ENCODE data around the gene RAB40B.
"Not testable (repeated sequence)": the region's sequence is repeated elsewhere in the genome, so short reads cannot be mapped to it uniquely, and the experiment has no call there.

RAB40B gene

GRCh38 chr17:82668024-82668630 is 30.4 kb downstream of the RAB40B start:
- DNase-seq (ENCODE audit: low read depth, low spot score): no peak

- DNase-seq (ENCODE audit: low read depth, low spot score): no peak
Measured at GRCh38 chr17:82667668-82668000, 30.9 kb downstream of the RAB40B start.

GRCh38 chr17:82666931-82667667 is 31.4 kb downstream of the RAB40B start:
- DNase-seq (ENCODE audit: low read depth, low spot score): no peak

- no peak for DNase-seq (ENCODE audit: low read depth, low spot score)
Measured at GRCh38 chr17:82665891-82666290, 32.6 kb downstream of the RAB40B start.

- no peak for DNase-seq (ENCODE audit: low read depth, low spot score)
Measured at GRCh38 chr17:82665217-82665616, 33.3 kb downstream of the RAB40B start.

- no peak for DNase-seq (ENCODE audit: low read depth, low spot score)
Measured at GRCh38 chr17:82664701-82665182, 33.8 kb downstream of the RAB40B start.

GRCh38 chr17:82664276-82664575 is 34.3 kb downstream of the RAB40B start:
- no peak for DNase-seq (ENCODE audit: low read depth, low spot score)

GRCh38 chr17:82663381-82664275 is 34.9 kb downstream of the RAB40B start:
- DNase-seq (ENCODE audit: low read depth, low spot score): no peak

GRCh38 chr17:82662711-82663261 is 35.7 kb downstream of the RAB40B start:
- DNase-seq (ENCODE audit: low read depth, low spot score): no peak

- no peak for DNase-seq (ENCODE audit: low read depth, low spot score)
Measured at GRCh38 chr17:82661717-82662683, 36.5 kb downstream of the RAB40B start.

GRCh38 chr17:82659886-82660285 is 38.6 kb downstream of the RAB40B start:
- no peak for DNase-seq (ENCODE audit: low read depth, low spot score)

- no peak for DNase-seq (ENCODE audit: low read depth, low spot score)
Measured at GRCh38 chr17:82658796-82659452, 39.6 kb downstream of the RAB40B start.

- DNase-seq (ENCODE audit: low read depth, low spot score): no peak
Measured at GRCh38 chr17:82658331-82658730, 40.2 kb downstream of the RAB40B start.

GRCh38 chr17:82657926-82658325 is 40.6 kb downstream of the RAB40B start:
- no peak for DNase-seq (ENCODE audit: low read depth, low spot score)

GRCh38 chr17:82656266-82656665 is 42.2 kb downstream of the RAB40B start:
- no peak for DNase-seq (ENCODE audit: low read depth, low spot score)

- DNase-seq (ENCODE audit: low read depth, low spot score): no peak
Measured at GRCh38 chr17:82655523-82655922, 43.0 kb downstream of the RAB40B start.

GRCh38 chr17:82655038-82655479 is 43.4 kb downstream of the RAB40B start:
- DNase-seq (ENCODE audit: low read depth, low spot score): no peak

- not testable (repeated sequence) for DNase-seq (ENCODE audit: low read depth, low spot score)
Measured at GRCh38 chr17:82654611-82655010, 43.9 kb downstream of the RAB40B start.

- DNase-seq (ENCODE audit: low read depth, low spot score): no peak
Measured at GRCh38 chr17:82653651-82654528, 44.6 kb downstream of the RAB40B start.

Measured in activated naive CD8-positive, alpha-beta T cell treated with anti-CD3 and anti-CD28 coated beads, Interleukin-2, amount 50 U/mL, for 16 hours (primary cell).